ENCODE data around the gene PLEKHG4B.
A peak's percentile ranks its signal among the peaks of the same experiment; 100 is the strongest.

The PLEKHG4B gene

GRCh38 chr5:79263-79662 lies 12.7 kb upstream of the PLEKHG4B start:
- DNase-seq (ENCODE audit: low spot score): no peak
- Mint-ChIP-seq H3K27me3 (ENCODE audit: low read depth) (no peaks in the 10 kb centered on the region), H3K4me1 (ENCODE audit: low read depth) (no peaks in the 10 kb centered on the region), H3K4me3 (no peak overlapping the region), H3K36me3 (ENCODE audit: low read depth) (no peaks in the 10 kb centered on the region), H3K27ac (no peak overlapping the region), H3K9me3 (no peaks in the 10 kb centered on the region)

- no peak for DNase-seq (ENCODE audit: low spot score)
- Mint-ChIP-seq H3K36me3 (ENCODE audit: low read depth) (no peaks in the 10 kb centered on the region), H3K4me1 (ENCODE audit: low read depth) (no peaks in the 10 kb centered on the region), H3K27ac (no peak overlapping the region), H3K4me3 (no peak overlapping the region), H3K9me3 (no peaks in the 10 kb centered on the region), H3K27me3 (ENCODE audit: low read depth) (no peaks in the 10 kb centered on the region)
Measured at GRCh38 chr5:79821-80220, 12.1 kb upstream of the PLEKHG4B start.

DNA sequence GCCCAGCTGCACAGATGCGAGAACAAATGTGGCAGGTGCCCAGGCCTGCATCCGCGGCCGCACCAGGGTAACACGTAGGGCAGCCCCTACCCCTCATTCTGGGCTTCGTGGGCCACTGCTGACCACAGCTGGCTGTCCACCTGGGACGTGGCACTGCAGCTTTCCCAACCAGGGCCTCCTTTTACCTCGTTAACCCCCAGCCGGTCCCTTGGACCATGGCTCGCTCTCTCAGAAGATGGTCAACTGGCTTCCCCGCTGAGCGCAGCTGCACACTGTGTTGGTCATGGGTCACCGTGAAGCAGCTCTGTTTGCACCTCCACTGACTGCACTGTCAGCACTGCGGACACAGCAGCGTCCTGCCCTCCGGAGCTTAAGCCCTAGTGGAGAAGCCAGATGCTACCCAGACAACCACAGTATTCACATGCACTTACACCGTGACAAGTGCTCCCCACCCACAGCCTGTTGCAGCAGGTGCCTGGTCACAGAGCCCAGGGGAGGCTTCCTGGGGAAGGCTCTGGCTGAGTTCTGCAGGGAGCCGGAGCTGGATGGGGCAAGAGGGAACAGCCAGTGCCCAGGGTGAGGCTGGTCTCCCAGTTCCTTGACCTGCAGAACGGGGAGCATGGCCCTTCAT lies 10.5 kb upstream of the PLEKHG4B start:
- no peak for DNase-seq (ENCODE audit: low spot score)
- Mint-ChIP-seq H3K4me1 (ENCODE audit: low read depth) (no peaks in the 10 kb centered on the region), H3K27me3 (ENCODE audit: low read depth) (no peaks in the 10 kb centered on the region), H3K27ac (no peak overlapping the region), H3K9me3 (no peaks in the 10 kb centered on the region), H3K36me3 (ENCODE audit: low read depth) (no peaks in the 10 kb centered on the region), H3K4me3 (no peak overlapping the region)

DNA sequence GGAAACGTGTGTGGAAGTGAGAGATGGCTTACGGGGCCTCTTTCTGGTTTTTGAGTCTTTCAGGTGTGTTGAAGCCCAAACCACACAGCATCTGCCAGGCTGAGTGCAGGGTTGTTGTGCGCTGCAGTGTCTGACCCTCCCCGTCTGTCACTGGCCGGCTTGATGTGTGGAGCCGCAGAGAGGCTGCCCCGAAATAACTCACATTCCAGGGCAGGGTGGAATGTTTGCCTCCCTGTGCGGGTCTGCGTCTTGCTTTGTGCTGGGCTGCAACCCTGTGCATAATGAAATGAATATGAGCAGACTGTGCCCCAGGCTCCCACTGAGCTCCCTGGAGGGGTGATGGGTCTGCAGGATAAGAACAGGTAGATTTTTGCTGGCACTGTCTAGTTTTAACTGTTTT lies 9.9 kb upstream of the PLEKHG4B start:
- Mint-ChIP-seq H3K9me3 (no peaks in the 10 kb centered on the region), H3K4me3 (no peak overlapping the region), H3K36me3 (ENCODE audit: low read depth) (no peaks in the 10 kb centered on the region), H3K27me3 (ENCODE audit: low read depth) (peaks cover under 1% of the 10 kb centered on the region), H3K4me1 (ENCODE audit: low read depth) (no peaks in the 10 kb centered on the region), H3K27ac (no peak overlapping the region)
- no peak for DNase-seq (ENCODE audit: low spot score)

GRCh38 chr5:82570-82969 lies 9.4 kb upstream of the PLEKHG4B start:
- Mint-ChIP-seq H3K9me3 (no peaks in the 10 kb centered on the region), H3K36me3 (ENCODE audit: low read depth) (no peaks in the 10 kb centered on the region), H3K27ac (peak overlapping the region; percentile 31), H3K27me3 (ENCODE audit: low read depth) (peaks cover 3% of the 10 kb centered on the region), H3K4me1 (ENCODE audit: low read depth) (no peaks in the 10 kb centered on the region), H3K4me3 (no peak overlapping the region)
- DNase-seq (ENCODE audit: low spot score): no peak

DNA sequence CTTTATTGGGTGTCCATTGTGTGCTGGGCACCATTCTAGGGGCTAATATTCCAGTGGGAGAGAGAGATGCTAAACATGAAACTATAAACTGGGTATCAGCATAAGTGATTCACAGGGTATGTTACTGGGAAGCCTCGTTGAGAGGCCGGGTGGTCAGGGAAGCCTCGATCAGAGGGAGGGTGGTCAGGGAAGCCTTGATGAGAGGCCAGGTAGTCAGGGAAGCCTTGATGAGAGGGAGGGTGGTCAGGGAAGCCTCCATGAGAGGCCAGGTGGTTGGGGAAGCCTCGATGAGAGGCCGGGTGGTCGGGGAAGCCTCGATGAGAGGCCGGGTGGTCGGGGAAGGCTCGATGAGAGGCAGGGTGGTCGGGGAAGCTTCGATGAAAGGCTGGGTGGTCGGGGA lies 8.9 kb upstream of the PLEKHG4B start:
- no peaks in the 10 kb centered on the region for H3K4me1 Mint-ChIP-seq (ENCODE audit: low read depth)
- peak overlapping the region; percentile 31 for H3K27ac Mint-ChIP-seq
- H3K36me3 Mint-ChIP-seq (ENCODE audit: low read depth): no peaks in the 10 kb centered on the region
- peaks cover 3% of the 10 kb centered on the region for H3K27me3 Mint-ChIP-seq (ENCODE audit: low read depth)
- H3K9me3 Mint-ChIP-seq: no peaks in the 10 kb centered on the region
- DNase-seq (ENCODE audit: low spot score): no peak
- no peak overlapping the region for H3K4me3 Mint-ChIP-seq

- no peak overlapping the region for H3K4me3 Mint-ChIP-seq
- DNase-seq (ENCODE audit: low spot score): no peak
- no peaks in the 10 kb centered on the region for H3K9me3 Mint-ChIP-seq
- H3K36me3 Mint-ChIP-seq (ENCODE audit: low read depth): no peaks in the 10 kb centered on the region
- no peaks in the 10 kb centered on the region for H3K4me1 Mint-ChIP-seq (ENCODE audit: low read depth)
- peaks cover 19% of the 10 kb centered on the region for H3K27me3 Mint-ChIP-seq (ENCODE audit: low read depth)
- no peak overlapping the region for H3K27ac Mint-ChIP-seq
Measured at GRCh38 chr5:85334-85995, 6.5 kb upstream of the PLEKHG4B start.

DNA sequence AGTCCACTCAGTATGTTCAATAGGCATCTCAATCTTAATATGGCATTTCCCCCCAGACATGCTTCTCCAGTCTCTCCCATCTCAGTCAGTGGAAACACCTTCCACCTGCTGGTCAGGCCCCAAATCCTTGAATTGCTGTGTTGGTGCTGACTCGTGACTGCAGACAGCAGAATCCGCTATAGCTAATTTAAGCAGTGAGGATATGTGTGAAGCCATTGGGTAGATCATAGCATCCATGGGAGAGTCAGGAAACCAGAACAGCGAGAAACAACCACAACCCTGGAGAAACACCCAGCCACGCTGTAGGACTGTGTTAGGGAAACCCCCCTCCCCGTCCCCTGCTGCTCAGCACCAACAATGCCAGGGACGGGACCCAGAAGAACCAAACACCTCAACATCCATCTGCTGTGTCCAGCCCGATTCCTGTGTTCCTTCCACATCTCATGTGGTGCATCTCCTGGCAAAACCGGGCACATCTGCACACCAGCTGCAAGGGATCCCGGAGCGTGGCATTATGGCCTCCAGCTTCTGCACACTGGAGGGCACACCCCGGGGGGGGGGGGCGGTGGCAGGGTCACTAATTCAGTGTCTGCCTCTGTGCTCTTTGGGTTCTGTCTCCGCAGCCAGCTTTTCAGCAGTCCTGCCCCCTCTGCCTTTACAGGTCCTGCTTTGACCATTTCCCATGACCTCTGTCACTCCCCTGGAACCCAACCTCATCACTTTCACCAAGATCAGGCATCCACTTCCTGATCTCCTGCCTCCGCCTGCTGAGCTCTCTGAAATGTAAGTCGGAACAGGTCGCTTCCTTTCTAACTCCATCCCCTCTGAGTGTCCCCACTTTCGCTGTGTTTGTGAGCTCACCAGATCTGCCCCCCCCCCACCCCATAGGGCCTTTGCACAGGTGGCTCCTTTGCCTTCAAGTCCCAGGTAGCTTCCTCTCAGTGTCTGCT lies 2.4 kb upstream of the PLEKHG4B start:
- no peak for DNase-seq (ENCODE audit: low spot score)
- no peak overlapping the region for H3K27ac Mint-ChIP-seq
- no peaks in the 10 kb centered on the region for H3K36me3 Mint-ChIP-seq (ENCODE audit: low read depth)
- peaks cover 46% of the 10 kb centered on the region for H3K27me3 Mint-ChIP-seq (ENCODE audit: low read depth)
- no peak overlapping the region for H3K4me3 Mint-ChIP-seq
- no peaks in the 10 kb centered on the region for H3K9me3 Mint-ChIP-seq
- no peaks in the 10 kb centered on the region for H3K4me1 Mint-ChIP-seq (ENCODE audit: low read depth)

DNA sequence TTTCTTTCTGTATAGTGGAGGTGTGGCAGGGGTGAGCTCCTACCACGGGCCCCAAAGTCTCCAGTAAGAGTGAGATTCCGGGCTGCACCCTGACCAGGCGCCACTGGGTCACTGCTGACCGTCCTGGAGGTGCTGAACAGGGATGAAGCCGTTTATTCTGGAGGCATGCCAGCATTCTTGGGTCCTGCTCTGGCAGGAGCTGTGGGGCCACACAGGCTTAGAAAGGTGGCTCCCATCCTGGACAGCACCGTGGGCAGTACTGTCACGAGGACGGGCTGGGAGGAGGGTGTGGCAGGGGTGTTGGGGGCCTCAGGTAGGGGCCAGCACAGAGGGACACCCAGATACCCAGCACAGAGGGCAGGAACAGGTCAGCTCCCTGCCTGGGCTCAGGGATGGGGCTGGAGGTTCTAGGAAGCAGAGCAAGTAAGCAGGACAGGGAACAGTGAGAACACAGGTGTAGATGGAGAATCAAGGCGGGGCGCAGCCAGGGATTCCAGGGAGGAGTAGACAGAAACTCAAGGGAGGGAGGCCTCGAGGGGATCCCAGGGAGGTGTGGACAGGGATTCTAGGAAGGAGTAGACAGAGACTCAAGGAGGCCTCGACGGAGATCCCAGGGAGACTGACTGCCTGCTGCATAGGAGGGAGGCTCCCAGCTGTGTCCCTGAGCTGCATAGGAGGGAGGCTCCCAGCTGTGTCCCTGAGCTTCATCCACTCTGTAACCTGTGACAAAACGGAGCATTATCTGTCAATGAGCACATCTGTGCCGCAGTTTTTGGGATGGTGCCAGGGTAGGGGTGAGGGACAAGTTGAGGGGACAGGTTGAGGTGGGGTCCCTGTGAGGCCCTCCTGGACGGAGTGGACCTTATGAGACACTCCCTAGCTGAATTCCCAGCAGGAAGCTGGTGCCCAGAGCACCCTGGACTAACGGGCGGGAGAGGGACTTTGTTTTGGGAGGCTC lies 1.1 kb upstream of the PLEKHG4B start:
- Mint-ChIP-seq H3K27ac (no peak overlapping the region), H3K9me3 (no peaks in the 10 kb centered on the region), H3K4me1 (ENCODE audit: low read depth) (no peaks in the 10 kb centered on the region), H3K4me3 (peak overlapping the region; percentile 19), H3K36me3 (ENCODE audit: low read depth) (no peaks in the 10 kb centered on the region), H3K27me3 (ENCODE audit: low read depth) (peaks cover 46% of the 10 kb centered on the region)
- DNase-seq (ENCODE audit: low spot score): no peak

DNA sequence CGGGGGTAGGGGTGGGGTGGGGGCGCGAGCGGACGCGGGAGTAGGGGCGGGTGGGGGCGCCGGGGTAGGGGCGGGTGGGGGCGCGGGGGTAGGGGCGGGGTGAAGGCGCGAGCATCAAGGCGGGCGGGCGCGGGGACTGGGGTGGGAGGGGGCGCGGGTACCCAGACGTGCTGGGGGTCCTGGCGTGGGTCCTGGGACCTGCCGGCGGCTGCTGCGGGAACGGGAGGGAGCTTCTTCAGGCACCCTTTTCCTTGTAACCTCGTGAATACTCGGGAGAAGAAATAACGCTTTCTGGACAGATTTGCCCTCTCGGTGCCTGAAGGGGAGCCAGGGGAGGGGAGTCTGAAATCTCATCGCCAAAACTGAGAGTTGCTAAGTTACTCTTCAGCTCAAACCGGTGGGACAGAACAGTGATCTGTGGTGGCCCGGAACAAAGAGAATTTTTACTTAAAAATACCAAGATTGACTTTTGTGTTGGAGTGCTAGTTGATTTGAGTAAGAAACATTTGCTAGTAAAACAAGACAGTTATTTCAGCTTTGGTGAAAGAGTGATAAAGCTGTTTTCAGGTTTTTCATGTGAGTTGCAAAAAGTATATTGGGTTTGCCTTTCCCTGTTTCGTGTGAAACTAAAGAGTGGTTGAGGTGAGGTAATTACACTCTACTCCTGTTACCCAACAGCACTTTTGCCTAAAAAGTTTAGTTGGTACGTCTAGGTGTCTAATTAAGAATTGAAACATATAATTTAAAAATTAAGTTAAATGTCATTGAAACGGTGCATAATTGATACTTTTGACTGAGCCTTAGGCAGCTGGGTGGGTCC lies 643 bp downstream of the PLEKHG4B start:
- Mint-ChIP-seq H3K36me3 (ENCODE audit: low read depth) (no peaks in the 10 kb centered on the region), H3K4me1 (ENCODE audit: low read depth) (no peaks in the 10 kb centered on the region), H3K27ac (no peak overlapping the region), H3K9me3 (no peaks in the 10 kb centered on the region), H3K27me3 (ENCODE audit: low read depth) (peaks cover 43% of the 10 kb centered on the region), H3K4me3 (no peak overlapping the region)
- DNase-seq (ENCODE audit: low spot score): no peak

GRCh38 chr5:93221-93980 lies 1.4 kb downstream of the PLEKHG4B start:
- H3K4me3 Mint-ChIP-seq: no peak overlapping the region
- no peak overlapping the region for H3K27ac Mint-ChIP-seq
- no peak for DNase-seq (ENCODE audit: low spot score)
- H3K9me3 Mint-ChIP-seq: no peaks in the 10 kb centered on the region
- no peaks in the 10 kb centered on the region for H3K4me1 Mint-ChIP-seq (ENCODE audit: low read depth)
- H3K27me3 Mint-ChIP-seq (ENCODE audit: low read depth): peaks cover 43% of the 10 kb centered on the region
- no peaks in the 10 kb centered on the region for H3K36me3 Mint-ChIP-seq (ENCODE audit: low read depth)

DNA sequence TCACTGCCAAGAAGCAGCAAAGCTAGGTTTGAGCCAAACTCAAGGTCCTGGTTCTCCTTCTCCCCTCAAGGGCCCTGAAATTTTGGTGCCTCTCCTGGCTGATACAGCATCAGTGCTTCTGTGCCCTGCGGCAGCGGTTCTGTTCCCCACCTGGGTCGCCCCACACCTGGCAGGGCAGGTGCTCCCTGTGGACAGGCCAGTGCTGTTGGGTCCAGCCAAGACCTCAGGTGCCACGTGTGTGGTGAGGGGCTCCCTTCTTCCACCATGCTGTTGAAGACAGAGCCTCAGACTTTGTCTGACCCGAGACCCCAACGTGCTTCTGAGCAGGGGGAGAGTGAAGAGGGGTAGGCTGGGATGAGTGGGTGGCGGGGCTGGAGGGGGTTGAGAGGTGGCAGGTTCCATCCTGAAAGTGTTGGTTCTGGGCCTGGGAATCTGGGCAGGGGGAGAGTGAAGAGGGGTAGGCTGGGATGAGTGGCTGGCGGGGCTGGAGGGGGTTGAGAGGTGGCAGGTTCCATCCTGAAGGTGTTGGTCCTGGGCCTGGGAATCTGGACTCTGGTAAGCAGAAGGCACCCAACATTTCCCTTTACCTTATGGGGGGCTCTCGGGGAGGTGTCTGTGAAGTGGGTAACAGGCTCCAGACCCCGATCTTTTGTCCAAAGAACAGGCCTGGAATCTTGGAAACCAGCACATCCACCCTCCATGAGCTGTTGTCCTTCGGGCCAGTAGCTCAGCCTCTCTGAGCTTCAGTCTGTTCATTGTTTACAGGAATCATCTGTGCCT lies 2.3 kb downstream of the PLEKHG4B start:
- DNase-seq (ENCODE audit: low spot score): no peak
- H3K27me3 Mint-ChIP-seq (ENCODE audit: low read depth): peaks cover 36% of the 10 kb centered on the region

More for the DNA sequence above, 2.3 kb downstream of the PLEKHG4B start:
- Mint-ChIP-seq H3K36me3 (ENCODE audit: low read depth) (no peaks in the 10 kb centered on the region), H3K9me3 (no peaks in the 10 kb centered on the region), H3K27ac (no peak overlapping the region), H3K4me1 (ENCODE audit: low read depth) (no peaks in the 10 kb centered on the region), H3K4me3 (no peak overlapping the region)
